Measurements from ENCODE around the gene NIM1K. TPM values are rescaled to one million over a fixed set of nuclear protein-coding genes. Genes with fewer than 3 reads are reported as not detected.

The NIM1K gene
- total RNA-seq, 1 experiment from 2014 or later: 0.59 TPM

DNA sequence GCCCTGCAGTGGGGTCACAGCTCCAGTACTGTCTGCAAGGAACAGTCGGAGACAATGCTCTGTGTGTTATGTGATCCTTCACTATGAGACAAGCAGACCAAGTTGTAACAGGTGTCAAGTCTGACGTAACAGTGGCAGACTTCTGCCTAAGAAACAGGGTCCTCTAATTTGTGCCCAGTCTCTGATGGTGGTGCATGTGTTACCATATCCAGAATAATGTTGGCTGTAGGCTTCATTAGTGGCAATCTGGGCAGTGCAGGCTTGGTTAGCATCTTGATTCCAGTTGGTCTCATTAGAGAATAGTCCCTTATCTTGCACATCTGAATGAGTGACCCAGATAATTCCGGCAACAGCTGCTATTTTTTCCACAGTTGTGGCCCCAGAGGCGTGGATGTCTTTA, 37.6 kb upstream of the NIM1K start:
- Histone ChIP-seq H3K27me3 (ENCODE audit: control insufficient read depth, insufficient read depth, low read length) (no peaks in the 10 kb centered on the region), H3K4me3 (ENCODE audit: low read depth in 2 of 2, low read length in 2 of 2) (no peak overlapping the region), H3K36me3 (ENCODE audit: control insufficient read depth, insufficient read depth, low read length) (0 out of 2 replicates have a peak, but pooled peaks cover 4% of the 10 kb centered on the region), H3K4me1 (ENCODE audit: control insufficient read depth, insufficient read depth, low read length) (no peaks in the 10 kb centered on the region), H3K9me3 (ENCODE audit: control insufficient read depth, insufficient read depth, low read depth, low read length) (no peaks in the 10 kb centered on the region), H3K27ac (ENCODE audit: low read length) (no peak overlapping the region)
- DNase-seq (ENCODE audit: low read depth, low spot score) (no peak), ATAC-seq (no peak)
- intact Hi-C loops (cut with micrococcal nuclease; ENCODE audit: unreplicated experiment) (no loop called here), in situ Hi-C loops (cut with HindIII; ENCODE audit: low pct_unique_long_range_greater_than_20kb, low sequenced_read_pairs) (no loop called here)
- ChIA-PET POLR2A (no interaction called here), CTCF (no interaction called here)
- no TSS peak for BruUV-seq (replicated peaks)
- TF ChIP-seq POLR2AphosphoS5 (IDR thresholded peaks at IDR 0.05; ENCODE audit: low read depth, low read length): no peak
- TF ChIP-seq TCF7L2 (IDR thresholded peaks at IDR 0.05; ENCODE audit: low read depth, low read length): no peak
- TF ChIP-seq SIN3A (IDR thresholded peaks at IDR 0.05; ENCODE audit: borderline replicate concordance, insufficient read depth, low read depth, low read length): no peak
- TF ChIP-seq, protein P1, sequence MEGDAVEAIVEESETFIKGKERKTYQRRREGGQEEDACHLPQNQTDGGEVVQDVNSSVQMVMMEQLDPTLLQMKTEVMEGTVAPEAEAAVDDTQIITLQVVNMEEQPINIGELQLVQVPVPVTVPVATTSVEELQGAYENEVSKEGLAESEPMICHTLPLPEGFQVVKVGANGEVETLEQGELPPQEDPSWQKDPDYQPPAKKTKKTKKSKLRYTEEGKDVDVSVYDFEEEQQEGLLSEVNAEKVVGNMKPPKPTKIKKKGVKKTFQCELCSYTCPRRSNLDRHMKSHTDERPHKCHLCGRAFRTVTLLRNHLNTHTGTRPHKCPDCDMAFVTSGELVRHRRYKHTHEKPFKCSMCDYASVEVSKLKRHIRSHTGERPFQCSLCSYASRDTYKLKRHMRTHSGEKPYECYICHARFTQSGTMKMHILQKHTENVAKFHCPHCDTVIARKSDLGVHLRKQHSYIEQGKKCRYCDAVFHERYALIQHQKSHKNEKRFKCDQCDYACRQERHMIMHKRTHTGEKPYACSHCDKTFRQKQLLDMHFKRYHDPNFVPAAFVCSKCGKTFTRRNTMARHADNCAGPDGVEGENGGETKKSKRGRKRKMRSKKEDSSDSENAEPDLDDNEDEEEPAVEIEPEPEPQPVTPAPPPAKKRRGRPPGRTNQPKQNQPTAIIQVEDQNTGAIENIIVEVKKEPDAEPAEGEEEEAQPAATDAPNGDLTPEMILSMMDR (IDR thresholded peaks at IDR 0.05): no peak
- TF ChIP-seq, protein P2, sequence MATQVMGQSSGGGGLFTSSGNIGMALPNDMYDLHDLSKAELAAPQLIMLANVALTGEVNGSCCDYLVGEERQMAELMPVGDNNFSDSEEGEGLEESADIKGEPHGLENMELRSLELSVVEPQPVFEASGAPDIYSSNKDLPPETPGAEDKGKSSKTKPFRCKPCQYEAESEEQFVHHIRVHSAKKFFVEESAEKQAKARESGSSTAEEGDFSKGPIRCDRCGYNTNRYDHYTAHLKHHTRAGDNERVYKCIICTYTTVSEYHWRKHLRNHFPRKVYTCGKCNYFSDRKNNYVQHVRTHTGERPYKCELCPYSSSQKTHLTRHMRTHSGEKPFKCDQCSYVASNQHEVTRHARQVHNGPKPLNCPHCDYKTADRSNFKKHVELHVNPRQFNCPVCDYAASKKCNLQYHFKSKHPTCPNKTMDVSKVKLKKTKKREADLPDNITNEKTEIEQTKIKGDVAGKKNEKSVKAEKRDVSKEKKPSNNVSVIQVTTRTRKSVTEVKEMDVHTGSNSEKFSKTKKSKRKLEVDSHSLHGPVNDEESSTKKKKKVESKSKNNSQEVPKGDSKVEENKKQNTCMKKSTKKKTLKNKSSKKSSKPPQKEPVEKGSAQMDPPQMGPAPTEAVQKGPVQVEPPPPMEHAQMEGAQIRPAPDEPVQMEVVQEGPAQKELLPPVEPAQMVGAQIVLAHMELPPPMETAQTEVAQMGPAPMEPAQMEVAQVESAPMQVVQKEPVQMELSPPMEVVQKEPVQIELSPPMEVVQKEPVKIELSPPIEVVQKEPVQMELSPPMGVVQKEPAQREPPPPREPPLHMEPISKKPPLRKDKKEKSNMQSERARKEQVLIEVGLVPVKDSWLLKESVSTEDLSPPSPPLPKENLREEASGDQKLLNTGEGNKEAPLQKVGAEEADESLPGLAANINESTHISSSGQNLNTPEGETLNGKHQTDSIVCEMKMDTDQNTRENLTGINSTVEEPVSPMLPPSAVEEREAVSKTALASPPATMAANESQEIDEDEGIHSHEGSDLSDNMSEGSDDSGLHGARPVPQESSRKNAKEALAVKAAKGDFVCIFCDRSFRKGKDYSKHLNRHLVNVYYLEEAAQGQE (IDR thresholded peaks at IDR 0.05; ENCODE audit: insufficient read depth in 1 of 2, low read depth in 2 of 2, low read length in 1 of 2): no peak

DNA sequence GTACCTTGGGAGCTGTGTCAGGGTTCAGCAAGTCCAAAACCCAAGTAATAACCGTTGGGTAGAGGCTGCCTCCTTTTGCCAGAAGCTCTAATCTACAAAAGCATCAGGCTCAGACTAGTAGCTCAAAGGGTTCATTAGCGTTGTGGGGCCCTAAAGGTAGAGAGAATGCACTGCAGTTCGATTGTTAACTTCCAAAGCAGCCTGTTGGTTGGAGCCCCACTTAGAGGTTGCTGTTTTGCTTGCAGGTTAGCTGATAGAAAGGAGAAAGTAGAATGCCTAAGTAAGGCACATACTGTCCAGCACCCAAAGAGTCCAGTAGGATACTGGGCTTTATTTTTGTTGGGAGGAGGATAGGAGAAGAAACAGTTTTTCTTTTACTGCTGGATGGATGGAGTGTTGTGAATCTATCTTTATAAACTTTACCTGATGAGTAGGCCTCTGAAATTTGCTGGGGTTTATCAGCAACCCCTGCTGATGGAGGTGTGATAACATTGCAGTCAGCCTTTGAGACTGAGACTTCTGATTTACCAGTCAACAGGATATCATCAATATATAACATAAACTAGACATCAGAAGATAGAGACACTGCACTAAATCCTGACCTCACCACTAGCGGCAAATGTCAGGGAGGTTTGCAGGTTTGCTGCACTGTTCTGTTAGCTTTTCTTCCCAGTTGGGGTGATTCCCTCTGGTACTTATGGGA, 36.5 kb upstream of the NIM1K start:
- Histone ChIP-seq H3K27ac (ENCODE audit: low read length) (no peak overlapping the region), H3K36me3 (ENCODE audit: control insufficient read depth, insufficient read depth, low read length) (0 out of 2 replicates have a peak, but pooled peaks cover 4% of the 10 kb centered on the region), H3K27me3 (ENCODE audit: control insufficient read depth, insufficient read depth, low read length) (no peaks in the 10 kb centered on the region), H3K4me1 (ENCODE audit: control insufficient read depth, insufficient read depth, low read length) (no peaks in the 10 kb centered on the region), H3K9me3 (ENCODE audit: control insufficient read depth, insufficient read depth, low read depth, low read length) (no peaks in the 10 kb centered on the region), H3K4me3 (ENCODE audit: low read depth in 2 of 2, low read length in 2 of 2) (no peak overlapping the region)
- TF ChIP-seq, protein P1 (IDR thresholded peaks at IDR 0.05): no peak
- TF ChIP-seq TCF7L2 (IDR thresholded peaks at IDR 0.05; ENCODE audit: low read depth, low read length): no peak
- TF ChIP-seq, protein P2 (IDR thresholded peaks at IDR 0.05; ENCODE audit: insufficient read depth in 1 of 2, low read depth in 2 of 2, low read length in 1 of 2): no peak
- BruUV-seq (replicated peaks): no TSS peak
- intact Hi-C loops (cut with micrococcal nuclease; ENCODE audit: unreplicated experiment): no loop called here
- ChIA-PET CTCF (no interaction called here), POLR2A (no interaction called here)
- in situ Hi-C loops (cut with HindIII; ENCODE audit: low pct_unique_long_range_greater_than_20kb, low sequenced_read_pairs): no loop called here
- no peak for DNase-seq (ENCODE audit: low read depth, low spot score)
- ATAC-seq: no peak

Measured in Panc1 (cell line).